Prostate gland (tissue), 2 donors: Measurements from ENCODE around the gene DNAAF6. TPM values are rescaled to one million over a fixed set of nuclear protein-coding genes. Genes with fewer than 3 reads are reported as not detected.

ENCODE experiments used
- DNase-seq: peaks from one replicate; pipeline ENCODE4 v3.0.0-alpha.2; 2019; ENCODE audit warnings: low spot score
- H3K27ac ChIP-seq, 2 donors: fragments of 200-600 bp; sonication (generic); 2 replicates each; pipeline ENCODE4 v1.5.1; 2017 to 2019
- H3K27me3 ChIP-seq: fragments of 200-600 bp; sonication (generic); replicated peaks from 2 replicates; pipeline ENCODE4 v1.5.1; 2019; ENCODE audit not compliant: insufficient read depth
- H3K36me3 ChIP-seq, 2 donors: fragments of 200-600 bp; sonication (generic); 1 replicate in 1 of 2; 2 replicates in 1 of 2; pipeline versions ENCODE4 v1.5.1 to v1.8.1; 2017 to 2019
- H3K4me1 ChIP-seq: fragments of 200-600 bp; sonication (generic); replicated peaks from 2 replicates; pipeline ENCODE4 v1.5.1; 2019
- H3K4me3 ChIP-seq, 2 donors: fragments of 200-600 bp; sonication (generic); 2 replicates each; pipeline ENCODE4 v1.5.1; 2017 to 2019
- H3K9me3 ChIP-seq: fragments of 200-600 bp; sonication (generic); 2 replicates; pipeline ENCODE4 v1.5.1; 2017
- POLR2A ChIP-seq: fragments of 450-650 bp; IDR thresholded peaks from one replicate; pipeline ENCODE4 v1.6.1; 2016; ENCODE audit warnings: antibody characterized with exemption, mild to moderate bottlenecking
- POLR2AphosphoS5 ChIP-seq: sonication (generic); formaldehyde crosslinking; IDR thresholded peaks from one replicate; pipeline ENCODE4 v1.6.1; 2017; ENCODE audit warnings: antibody characterized with exemption
- WGBS: methylation state at CpG from one replicate; pipeline ENCODE4 v1.1.5; 2018; 5-methylcytosine and 5-hydroxymethylcytosine counted together
- intact Hi-C: fragments of 100-400 bp; cut with DNase I; formaldehyde crosslinking; loops from one replicate; pipeline ENCODE4 v1.14.2; 2022
- total RNA-seq, 2 donors: library from RNA; depleted of rRNA; stranded (reverse); fragments of >200 nt; gene quantifications; one replicate each; pipeline ENCODE4 v1.1.0, GENCODE V29; 2016
- TF ChIP-seq, protein P1 (sequence below), 4 experiments: fragments of 200-600 bp in 2 of 4; fragments of 450-650 bp in 2 of 4; sonication (generic) in 2 of 4; IDR thresholded peaks; 1 replicate in 3 of 4; 2 replicates in 1 of 4; pipeline ENCODE4 v1.5.1; 2016 to 2019; ENCODE audit warnings: antibody characterized with exemption in 4 of 4, mild to moderate bottlenecking in 2 of 4, moderate library complexity in 2 of 4

Gene DNAAF6
- total RNA-seq, 2 donors from 2014 or later = 1.4 TPM; not detected in 1

DNA sequence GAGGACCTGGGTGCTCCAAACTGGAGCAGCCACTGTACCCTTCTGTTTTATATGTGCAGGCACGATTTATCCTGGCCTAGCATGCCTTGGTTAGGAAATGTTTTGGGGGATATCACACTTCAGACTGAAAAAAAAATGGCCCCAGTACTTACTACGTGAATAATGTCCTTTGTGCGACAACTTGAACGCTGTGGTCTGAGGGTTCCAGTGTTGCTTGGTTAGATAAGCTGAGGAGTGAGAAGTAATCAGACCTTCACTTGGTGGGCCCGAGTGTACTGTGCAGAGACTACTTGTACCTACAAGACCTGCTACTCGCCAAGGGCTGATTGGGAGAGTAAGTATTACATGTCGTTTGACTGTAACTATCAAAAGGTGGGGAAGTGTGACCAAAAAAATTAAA is 678 bp downstream of the DNAAF6 start:
- Histone ChIP-seq H3K27me3 (no peaks in the 10 kb centered on the region), H3K4me1 (no peaks in the 10 kb centered on the region), H3K4me3 (no peak overlapping the region), H3K36me3 (no peaks in the 10 kb centered on the region), H3K27ac (no peak overlapping the region), H3K9me3 (no peaks in the 10 kb centered on the region)
- intact Hi-C loops = no loop called here
- 91% methylated on average over 7 of the region's 7 CpGs for WGBS
- TF ChIP-seq POLR2A = no peak
- TF ChIP-seq POLR2AphosphoS5 = no peak
- TF ChIP-seq, protein P1, sequence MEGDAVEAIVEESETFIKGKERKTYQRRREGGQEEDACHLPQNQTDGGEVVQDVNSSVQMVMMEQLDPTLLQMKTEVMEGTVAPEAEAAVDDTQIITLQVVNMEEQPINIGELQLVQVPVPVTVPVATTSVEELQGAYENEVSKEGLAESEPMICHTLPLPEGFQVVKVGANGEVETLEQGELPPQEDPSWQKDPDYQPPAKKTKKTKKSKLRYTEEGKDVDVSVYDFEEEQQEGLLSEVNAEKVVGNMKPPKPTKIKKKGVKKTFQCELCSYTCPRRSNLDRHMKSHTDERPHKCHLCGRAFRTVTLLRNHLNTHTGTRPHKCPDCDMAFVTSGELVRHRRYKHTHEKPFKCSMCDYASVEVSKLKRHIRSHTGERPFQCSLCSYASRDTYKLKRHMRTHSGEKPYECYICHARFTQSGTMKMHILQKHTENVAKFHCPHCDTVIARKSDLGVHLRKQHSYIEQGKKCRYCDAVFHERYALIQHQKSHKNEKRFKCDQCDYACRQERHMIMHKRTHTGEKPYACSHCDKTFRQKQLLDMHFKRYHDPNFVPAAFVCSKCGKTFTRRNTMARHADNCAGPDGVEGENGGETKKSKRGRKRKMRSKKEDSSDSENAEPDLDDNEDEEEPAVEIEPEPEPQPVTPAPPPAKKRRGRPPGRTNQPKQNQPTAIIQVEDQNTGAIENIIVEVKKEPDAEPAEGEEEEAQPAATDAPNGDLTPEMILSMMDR (IDR thresholded peaks at IDR 0.05) = no peak
- DNase-seq = no peak

- H3K4me1 ChIP-seq = no peaks in the 10 kb centered on the region
- H3K4me3 ChIP-seq = no peak overlapping the region
- 100% methylated on average over 9 of the region's 9 CpGs for WGBS
- H3K36me3 ChIP-seq = no peaks in the 10 kb centered on the region
- intact Hi-C loops = no loop called here
- no peak overlapping the region for H3K27ac ChIP-seq
- H3K9me3 ChIP-seq = no peaks in the 10 kb centered on the region
- no peak for DNase-seq
- H3K27me3 ChIP-seq = no peaks in the 10 kb centered on the region
- no peak for TF ChIP-seq POLR2AphosphoS5
- no peak for TF ChIP-seq POLR2A
Observed at GRCh38 chrX:107207943-107208342, 1.5 kb downstream of the DNAAF6 start.

DNA sequence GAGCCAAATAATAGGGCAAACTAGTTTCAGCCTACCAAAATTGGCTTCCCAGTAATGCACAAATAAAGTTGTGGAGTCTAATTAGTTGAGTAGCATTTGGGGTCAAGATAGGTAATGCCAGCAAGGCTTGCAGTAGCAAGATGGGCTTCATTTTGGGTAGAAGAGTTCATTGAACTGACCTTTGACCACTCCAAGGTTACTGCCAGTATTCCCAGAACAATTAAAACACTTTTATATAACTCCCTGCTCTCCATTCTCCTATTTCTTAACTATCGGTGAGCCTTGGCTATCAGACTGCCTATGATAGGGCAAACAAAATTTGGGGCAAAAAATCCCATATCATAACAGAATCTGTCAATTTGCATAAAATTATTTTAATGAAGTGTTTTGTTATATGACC is 7.1 kb downstream of the DNAAF6 start:
- TF ChIP-seq POLR2AphosphoS5 (no peak), POLR2A (no peak)
- TF ChIP-seq, protein P1 (IDR thresholded peaks at IDR 0.05) = no peak
- Histone ChIP-seq H3K36me3 (no peaks in the 10 kb centered on the region), H3K27me3 (no peaks in the 10 kb centered on the region), H3K4me1 (no peaks in the 10 kb centered on the region), H3K4me3 (no peak overlapping the region), H3K27ac (no peak overlapping the region), H3K9me3 (no peaks in the 10 kb centered on the region)
- no peak for DNase-seq
- intact Hi-C loops = no loop called here
- 94% methylated on average over 1 of the region's 1 CpG for WGBS

- TF ChIP-seq, protein P1 (IDR thresholded peaks at IDR 0.05) = no peak
- no peak for TF ChIP-seq POLR2AphosphoS5
- TF ChIP-seq POLR2A = no peak
- no peaks in the 10 kb centered on the region for H3K27me3 ChIP-seq
- 100% methylated on average over 1 of the region's 1 CpG for WGBS
Observed at GRCh38 chrX:107226757-107227156, 20.3 kb downstream of the DNAAF6 start.

DNA sequence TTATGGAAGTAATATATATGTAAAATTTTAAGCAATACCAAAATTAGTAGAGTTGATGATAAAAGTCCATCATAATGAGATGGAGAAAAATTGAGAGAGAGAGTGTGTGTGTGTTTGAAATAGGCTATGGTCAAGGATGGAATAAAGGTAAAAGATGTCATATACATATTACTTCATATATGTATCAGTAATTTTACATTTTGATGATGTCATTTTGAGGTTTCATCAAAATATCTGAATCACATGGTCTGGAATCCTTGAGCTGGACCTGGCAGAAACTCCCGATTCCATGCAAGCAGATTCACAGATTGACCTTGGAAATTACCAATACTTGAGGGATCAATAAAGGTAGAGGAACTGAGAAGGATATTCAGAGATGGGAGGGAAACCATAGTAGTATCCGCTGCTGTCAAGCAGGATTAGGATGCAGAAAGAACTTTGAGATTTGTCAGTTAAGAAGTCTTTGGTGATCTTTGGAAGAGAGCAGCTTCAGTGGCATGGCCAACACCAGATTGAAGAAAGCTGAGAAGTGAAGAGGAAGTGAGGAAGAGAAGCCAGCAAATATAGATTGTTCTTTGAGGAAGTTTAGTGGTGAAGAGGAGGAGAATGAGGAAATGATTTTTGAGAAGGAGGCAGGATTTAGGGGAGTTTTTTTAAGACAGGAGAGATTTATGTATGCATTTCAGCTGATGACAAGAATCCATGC is 21.5 kb downstream of the DNAAF6 start:
- Histone ChIP-seq H3K9me3 (no peaks in the 10 kb centered on the region), H3K4me3 (no peak overlapping the region), H3K4me1 (no peaks in the 10 kb centered on the region), H3K27ac (no peak overlapping the region), H3K36me3 (no peaks in the 10 kb centered on the region), H3K27me3 (no peaks in the 10 kb centered on the region)
- intact Hi-C loops = no loop called here
- no peak for DNase-seq
- WGBS = 100% methylated on average over 2 of the region's 2 CpGs
- TF ChIP-seq, protein P1 (IDR thresholded peaks at IDR 0.05) = no peak
- no peak for TF ChIP-seq POLR2A
- no peak for TF ChIP-seq POLR2AphosphoS5

More at GRCh38 chrX:107226757-107227156, 20.3 kb downstream of the DNAAF6 start:
- Histone ChIP-seq H3K27ac (no peak overlapping the region), H3K9me3 (no peaks in the 10 kb centered on the region), H3K36me3 (no peaks in the 10 kb centered on the region), H3K4me1 (no peaks in the 10 kb centered on the region), H3K4me3 (no peak overlapping the region)
- intact Hi-C loops = no loop called here
- no peak for DNase-seq
